ENCODE data around the gene FGF10.

Gene FGF10

DNA sequence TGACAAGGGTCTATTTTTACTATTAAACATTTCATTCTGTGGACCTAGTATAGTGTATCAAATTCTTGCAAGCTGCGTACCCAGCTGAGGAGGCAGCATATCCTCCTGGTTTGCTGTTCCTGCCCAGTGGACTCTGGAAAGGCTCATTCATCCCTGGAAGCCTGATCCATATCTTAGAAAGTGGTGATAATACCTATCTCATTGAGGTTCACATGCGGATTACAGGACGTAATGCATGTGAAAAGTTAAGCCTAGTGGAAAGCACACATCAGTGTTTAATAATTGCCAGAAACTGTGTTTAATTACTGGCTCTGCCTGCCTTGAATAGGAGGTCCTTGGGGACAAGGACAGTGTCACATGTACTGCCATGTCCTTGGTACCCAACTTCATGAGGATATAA, 132.0 kb downstream of the FGF10 start:
- TF ChIP-seq, protein P1, sequence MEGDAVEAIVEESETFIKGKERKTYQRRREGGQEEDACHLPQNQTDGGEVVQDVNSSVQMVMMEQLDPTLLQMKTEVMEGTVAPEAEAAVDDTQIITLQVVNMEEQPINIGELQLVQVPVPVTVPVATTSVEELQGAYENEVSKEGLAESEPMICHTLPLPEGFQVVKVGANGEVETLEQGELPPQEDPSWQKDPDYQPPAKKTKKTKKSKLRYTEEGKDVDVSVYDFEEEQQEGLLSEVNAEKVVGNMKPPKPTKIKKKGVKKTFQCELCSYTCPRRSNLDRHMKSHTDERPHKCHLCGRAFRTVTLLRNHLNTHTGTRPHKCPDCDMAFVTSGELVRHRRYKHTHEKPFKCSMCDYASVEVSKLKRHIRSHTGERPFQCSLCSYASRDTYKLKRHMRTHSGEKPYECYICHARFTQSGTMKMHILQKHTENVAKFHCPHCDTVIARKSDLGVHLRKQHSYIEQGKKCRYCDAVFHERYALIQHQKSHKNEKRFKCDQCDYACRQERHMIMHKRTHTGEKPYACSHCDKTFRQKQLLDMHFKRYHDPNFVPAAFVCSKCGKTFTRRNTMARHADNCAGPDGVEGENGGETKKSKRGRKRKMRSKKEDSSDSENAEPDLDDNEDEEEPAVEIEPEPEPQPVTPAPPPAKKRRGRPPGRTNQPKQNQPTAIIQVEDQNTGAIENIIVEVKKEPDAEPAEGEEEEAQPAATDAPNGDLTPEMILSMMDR (IDR thresholded peaks at IDR 0.05; ENCODE audit: low read length, missing control alignments) = no peak
- no peak for DNase-seq (ENCODE audit: low read depth)
- no peak overlapping the region for H3K4me3 ChIP-seq (replicated peaks; ENCODE audit: low read depth, low read length)
